MV-4-11 (cell line): Measurements from ENCODE around the gene TAGLN3.

Experiments
- DNase-seq: peaks from one replicate; lab custom pipeline; 2025; lab: John Stamatoyannopoulos, UW

Gene TAGLN3

GRCh38 chr3:111998636-111999483, at the start of gene TAGLN3:
Gene TAGLN3, plus strand, starts transcription at chr3:111998922. Its CDS starts 501 bp downstream, at chr3:111999423.
- DNase-seq: no peak

- no peak for DNase-seq
Observed at GRCh38 chr3:111949712-111950111, 49.0 kb upstream of the TAGLN3 start.

DNA sequence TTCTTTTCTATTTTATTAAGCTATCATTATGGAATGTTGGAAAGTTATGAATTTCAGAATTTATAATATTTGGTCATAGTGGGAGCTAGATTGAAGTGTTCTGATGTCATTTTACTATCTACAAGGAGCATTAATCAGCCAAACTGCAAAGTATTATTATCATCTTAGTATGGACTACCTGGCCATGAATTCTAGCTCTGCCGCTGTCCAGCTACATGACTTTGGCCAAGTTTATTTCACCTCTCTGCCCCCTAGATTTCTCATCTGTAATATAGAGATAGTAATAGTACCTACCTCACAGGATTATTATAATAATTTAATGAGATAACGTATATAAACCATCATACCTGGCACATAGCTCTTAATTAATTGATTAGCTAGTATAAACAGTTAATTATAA, 47.7 kb upstream of the TAGLN3 start:
- DNase-seq: no peak

DNA sequence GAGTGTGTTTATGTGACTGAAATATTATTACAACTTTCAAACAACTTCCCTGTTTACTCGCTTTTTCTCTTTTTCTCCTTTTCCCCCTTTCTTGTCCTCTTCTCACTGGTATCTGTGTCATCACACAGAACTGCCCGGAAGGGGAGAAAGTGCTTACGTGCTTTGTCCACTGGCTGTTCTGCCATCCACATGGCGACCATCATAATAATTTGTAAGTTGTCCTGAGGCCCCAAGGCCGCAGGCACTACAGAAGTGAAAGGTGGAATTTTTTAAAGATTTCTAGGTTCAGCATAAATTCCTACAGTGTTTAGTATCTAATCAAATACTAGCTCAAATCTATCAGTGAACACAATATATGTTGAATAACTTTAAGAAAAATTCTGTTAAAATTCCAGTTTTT, 46.6 kb upstream of the TAGLN3 start:
- no peak for DNase-seq

GRCh38 chr3:111952866-111953450, 45.8 kb upstream of the TAGLN3 start:
- no peak for DNase-seq

- no peak for DNase-seq
Observed at GRCh38 chr3:111954228-111954990, 44.3 kb upstream of the TAGLN3 start.

- no peak for DNase-seq
Observed at GRCh38 chr3:111955876-111956275, 42.8 kb upstream of the TAGLN3 start.

DNA sequence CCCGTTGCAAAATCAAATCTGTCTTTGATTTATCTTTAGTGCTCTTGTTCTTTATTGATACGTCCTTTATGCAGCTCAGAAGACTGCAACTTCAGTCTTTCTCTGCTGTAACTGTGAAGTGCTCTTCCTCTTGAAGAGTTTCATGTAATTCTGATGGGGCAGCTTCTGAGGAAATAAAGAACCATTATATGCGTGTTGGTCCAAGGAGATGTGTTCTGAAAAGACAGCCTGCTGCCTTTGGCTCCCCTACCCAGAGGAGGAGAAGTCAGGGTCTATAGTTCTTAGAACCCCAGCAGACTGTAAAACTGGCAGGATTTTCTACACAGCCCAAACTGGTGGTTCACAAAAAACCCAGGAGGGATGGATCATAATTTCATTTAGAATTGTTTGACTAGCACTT, 42.3 kb upstream of the TAGLN3 start:
- DNase-seq: no peak

DNA sequence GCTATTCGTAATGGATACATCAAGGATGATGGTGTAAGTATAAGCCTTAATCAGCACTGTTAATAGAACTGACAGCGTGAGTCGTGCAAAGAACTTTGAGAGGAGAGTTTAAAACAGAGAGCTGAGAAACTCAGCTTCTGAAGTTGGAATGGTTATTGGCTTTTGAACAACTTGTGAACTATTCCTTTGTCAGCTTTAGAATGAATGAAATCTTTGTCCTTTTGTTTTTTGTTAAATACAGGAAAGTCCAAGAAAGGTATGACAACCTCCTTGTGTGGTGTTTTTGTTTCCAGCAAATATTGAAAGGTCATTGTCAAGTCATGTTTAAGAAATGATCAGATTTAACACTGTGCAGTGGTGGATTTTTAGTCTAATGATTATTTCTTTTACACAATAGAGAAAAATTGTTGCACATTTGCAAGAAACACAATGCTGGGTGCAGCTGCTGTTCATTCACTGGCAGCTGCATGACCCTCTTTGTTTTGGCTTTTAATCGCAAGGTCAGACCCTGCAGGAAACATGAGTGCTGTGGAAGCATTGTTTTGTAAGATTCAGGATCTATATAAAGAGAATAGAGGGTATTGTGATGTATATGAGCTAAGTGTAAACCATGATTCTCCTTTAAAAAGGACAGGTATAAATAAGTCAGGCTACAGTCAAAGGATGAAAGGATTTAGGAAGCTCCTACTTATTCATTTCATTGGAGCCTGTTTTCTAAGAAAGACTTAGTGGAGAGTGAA, 41.6 kb upstream of the TAGLN3 start:
- no peak for DNase-seq

DNA sequence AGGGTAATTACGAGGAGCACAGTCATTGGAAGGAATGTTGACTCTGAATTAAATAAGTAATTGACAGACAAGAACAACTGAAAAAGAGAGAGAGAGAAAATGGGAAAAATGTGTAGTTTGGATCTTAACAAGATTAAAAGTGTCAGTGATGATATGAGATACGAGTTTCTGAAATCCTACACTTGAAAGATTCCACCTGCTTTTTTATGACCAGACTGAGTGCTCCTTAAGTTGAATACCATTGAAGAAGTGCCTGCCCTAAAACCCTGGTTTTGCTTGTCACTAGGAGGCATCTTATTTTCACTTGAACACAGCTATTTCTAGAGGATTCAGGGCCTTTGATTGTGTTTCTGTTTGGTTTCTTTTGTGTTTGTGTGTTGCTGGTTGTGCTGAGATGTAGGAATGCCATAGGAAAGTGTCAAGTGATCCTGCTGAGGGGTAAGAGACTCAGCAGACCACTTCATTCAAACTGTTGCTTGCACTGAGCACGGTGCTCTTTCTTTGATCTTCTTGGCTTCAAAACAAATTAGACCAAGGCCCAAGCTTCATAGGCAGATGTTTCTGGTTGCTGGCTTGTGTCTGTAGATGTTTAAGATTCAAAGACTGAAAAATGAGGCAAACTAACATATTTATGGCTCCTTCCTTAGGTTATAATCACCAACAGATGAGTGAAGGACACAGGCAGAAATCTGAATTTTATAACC, 37.1 kb upstream of the TAGLN3 start:
- DNase-seq: no peak

- DNase-seq: no peak
Observed at GRCh38 chr3:111963424-111963823, 35.3 kb upstream of the TAGLN3 start.

- DNase-seq: no peak
Observed at GRCh38 chr3:111965484-111965883, 33.2 kb upstream of the TAGLN3 start.

DNA sequence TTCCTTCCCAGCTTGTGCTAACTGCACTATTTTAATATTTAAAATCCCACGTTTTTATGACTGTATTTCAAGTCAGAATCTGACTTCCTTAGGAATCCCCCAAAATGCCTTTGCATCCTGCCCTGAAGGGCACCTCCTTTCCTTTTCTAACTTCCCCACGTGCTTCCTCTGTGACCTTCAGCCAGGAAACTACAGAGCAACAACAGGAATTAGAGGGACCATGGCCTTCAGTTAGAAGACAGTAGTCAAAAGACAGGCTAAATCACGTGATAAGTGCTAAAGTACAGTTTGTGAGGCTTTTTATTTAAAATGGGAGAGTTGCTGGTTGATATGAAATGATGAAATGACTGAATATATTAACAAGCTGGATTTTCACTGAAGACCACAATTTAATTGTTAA, 31.7 kb upstream of the TAGLN3 start:
- no peak for DNase-seq

- peak; percentile 63 for DNase-seq
Observed at GRCh38 chr3:111967651-111968274, 31.0 kb upstream of the TAGLN3 start.

- no peak for DNase-seq
Observed at GRCh38 chr3:111968319-111969054, 30.2 kb upstream of the TAGLN3 start.

DNA sequence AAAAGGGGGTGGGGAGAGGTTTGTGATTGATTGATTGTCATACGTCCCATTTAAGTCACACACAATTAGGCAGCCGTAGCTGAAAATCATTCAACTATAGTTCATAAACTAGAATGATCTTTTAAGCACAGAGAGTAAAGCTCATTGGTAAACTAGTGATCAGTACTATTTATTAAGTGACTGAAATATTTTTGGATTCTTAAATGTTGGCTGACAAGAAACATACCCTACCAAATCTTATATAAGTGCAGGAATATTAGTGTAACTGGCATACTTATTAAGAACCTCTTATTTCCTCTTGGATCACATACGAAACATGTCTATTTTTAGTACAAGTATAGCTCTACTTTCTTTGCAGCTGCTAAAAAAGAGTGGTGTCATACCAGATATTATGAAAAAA, 28.3 kb upstream of the TAGLN3 start:
- no peak for DNase-seq

- no peak for DNase-seq
Observed at GRCh38 chr3:111971533-111972130, 27.1 kb upstream of the TAGLN3 start.

GRCh38 chr3:111972891-111973290, 25.8 kb upstream of the TAGLN3 start:
- no peak for DNase-seq

DNA sequence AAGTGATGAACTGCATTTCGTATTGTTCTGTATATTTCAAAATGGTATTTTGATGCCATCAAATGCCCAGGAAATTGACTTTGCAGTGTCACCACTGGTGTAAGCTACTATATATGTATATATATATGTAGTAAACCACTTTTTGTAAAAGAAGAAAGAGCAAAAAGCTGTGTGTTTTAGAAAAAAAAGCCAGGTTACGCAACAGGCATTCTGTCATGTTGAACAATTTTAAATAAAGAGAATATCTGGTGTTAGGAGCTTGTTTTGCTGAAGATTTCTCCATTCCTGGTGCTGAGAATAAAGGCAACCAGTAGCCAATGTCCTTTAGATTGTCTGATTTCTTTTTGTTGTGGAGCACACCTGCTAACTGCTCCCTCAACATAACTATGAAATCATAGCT, 23.6 kb upstream of the TAGLN3 start:
- DNase-seq: no peak

GRCh38 chr3:111976254-111976653, 22.5 kb upstream of the TAGLN3 start:
- no peak for DNase-seq
